HL-60/S4 (cell line): ENCODE measurements around the gene PDE4D.
"Not testable (repeated sequence)": the region's sequence is repeated elsewhere in the genome, so short reads cannot be mapped to it uniquely, and the experiment has no call there.

Experiments
- in situ Hi-C: fragments of 300-500 bp; cut with MboI; formaldehyde crosslinking; loops from 2 replicates; pipeline ENCODE4 v1.14.3; 2022; ENCODE audit warnings: low sequenced_read_pairs

The PDE4D gene

DNA sequence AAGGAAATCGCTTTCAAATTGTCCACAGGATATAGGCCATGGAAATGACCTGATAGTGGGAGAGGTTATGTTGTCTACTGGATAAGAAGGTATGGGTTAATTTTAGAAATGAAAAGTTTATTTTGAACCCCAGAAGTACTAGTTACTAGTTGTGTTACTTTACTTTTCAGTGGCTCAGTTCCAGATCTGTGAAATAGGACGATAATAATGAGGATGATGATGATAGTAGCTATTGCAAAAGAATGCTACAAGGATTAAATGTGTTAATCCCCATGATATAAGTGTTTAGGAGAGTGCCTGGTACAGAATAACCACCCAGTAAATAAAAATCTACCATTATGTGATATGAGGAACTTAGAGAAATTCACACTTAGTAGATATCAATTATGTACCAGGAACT, 120.8 kb downstream of the PDE4D start:
- in situ Hi-C loops, result no loop called here

DNA sequence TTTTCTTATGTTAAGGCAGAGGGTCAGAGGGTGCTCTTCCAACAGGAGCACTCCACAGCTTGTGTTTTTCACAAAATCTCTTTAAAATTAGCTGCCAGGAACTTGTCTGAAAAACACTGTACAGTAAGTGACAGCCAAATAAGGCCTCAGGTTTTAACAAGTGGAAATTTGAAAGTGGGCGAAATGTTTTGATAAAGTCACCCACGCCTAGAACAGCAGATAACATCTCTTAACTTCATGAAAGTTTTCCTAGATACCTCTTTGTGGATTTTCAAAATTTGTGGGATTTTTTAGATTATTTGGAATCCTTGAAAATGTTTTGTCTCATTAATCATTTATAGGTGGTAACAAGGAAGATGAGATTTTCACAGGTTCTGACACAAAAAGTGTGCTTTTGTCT, 121.3 kb downstream of the PDE4D start:
- in situ Hi-C loops, result no loop called here

DNA sequence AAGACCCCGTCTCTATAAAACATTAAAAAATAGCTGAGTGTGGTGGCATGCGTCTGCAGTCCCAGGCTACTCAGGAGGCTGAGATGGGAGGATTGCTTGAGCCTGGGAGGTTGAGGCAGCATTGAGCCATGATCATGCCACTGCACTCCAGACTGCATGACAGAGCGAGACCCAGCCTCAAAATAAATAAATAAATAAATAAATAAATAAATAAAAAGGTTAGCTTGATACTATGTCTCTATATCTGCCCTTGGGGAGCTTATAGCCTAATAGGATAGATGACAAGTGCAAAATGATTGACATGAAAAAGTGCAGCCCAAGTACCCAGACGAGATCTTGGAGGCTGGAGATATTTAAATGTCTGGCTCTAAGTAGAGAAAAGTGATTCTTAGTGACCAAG, 122.6 kb downstream of the PDE4D start:
- in situ Hi-C loops, result no loop called here

DNA sequence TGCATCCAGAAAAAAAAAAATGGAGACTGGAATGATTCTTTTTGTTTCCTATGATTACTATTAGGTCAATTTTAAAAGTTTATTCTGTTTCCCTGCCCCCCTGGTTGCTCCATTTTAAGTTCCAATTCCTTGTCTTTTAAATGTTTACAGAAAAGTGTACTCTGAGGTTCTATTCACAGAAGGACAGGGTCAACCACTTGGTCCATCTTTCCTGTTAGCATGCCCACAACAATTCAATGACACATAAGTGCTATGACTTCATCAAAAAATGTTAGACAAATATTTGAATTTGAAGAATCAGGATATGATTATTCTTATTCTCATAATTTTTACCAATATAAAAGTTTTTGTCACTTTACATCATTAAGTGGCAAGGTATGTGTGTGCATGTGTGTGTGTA, 123.7 kb downstream of the PDE4D start:
- in situ Hi-C loops, result no loop called here

DNA sequence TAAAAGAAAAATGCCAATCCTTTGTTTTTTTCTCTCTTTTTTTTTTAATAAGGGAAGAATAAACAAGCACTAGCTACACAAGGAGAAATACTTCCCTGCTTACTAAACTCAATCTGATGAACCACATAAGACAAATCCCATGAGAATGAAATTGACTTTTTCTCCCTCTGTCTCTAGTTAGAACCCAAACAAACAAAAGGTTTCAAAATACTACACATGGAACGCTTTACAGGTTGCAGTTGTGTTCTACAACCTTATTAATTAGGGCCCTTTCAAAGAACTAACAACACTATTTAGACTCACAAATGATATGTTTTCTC, 124.5 kb downstream of the PDE4D start:
- in situ Hi-C loops, result no loop called here

DNA sequence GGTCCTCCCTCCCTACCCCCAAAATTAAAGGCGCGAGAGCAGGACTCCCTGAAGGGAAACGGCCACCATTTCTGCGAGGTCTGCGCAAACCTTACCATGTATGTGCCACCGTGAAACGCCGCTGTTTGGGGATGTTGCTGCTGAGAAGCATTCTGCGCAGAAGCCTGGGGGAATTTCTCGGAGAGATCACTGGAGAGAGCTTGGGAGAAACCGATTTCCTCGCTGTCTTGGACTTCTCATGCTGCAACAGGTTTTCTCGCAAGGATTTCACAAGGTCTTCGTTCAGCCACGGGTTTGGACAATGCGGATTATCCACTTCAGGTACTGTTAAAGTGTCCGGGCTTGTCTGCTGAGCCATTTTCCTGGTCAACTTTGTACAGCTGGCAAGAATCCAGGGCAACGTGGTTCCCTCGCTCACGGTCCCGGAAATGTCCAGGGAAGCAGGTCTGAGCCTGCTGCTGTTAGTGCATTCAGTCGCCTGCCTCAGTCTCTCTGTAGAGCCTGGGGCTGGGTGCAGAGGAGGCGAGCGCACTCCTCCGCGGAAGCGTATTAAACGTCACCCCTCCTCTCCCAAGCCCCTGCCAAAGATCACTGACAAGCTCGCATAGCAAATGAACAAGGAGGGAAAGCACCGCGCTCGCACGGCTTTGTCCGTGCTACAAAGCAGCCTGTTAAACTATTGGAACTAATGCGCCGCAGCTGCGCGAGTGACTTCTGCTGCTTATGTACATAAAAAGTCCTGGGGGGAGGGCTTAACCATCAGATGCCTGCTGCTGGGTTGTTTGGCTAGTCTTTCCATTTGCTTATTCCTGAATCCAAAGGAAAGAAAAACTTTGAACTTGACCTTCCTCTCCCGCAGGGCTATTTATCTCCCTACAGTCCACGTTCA, 125.1 kb downstream of the PDE4D start:
- in situ Hi-C loops, result no loop called here

DNA sequence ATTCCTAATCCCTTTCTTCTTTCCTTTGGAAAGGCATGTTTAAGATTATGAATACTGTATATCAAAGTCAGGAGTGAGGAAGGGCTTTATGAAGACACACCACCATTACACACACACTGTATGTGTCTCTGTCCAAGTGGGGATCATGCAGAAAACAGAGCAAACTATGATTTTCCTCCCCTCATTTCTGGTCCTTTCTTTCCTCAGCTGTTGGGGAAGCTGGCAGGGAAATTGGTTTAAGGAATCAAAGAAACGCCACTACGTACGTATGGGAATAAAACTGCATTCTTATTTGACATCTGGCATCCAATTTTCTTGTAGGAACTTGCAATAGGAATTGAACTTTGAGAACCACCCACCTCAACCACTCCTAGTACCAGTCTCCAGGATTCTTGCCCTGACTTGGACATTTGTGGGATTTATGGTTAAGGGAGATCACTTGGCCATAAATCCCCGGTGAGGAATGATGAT, 125.8 kb downstream of the PDE4D start:
- in situ Hi-C loops, result no loop called here

DNA sequence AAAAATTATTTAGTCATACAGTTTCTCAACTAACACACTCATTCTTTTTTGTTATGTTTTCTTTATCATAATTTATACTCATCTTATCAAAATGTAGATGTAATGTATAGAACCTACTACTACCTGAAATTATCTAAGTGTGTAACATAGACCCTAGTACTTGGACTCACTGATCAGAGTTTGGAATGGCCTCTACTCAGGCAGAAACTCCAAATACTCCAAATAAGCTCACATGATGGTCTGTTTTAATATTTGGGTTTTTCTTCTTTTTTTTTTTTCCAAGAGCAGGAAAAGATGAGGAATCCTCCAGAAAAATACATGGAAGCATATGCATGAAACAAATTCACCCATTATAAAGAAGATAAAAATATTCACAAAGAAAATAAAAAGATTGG, 126.3 kb downstream of the PDE4D start:
- in situ Hi-C loops, result no loop called here

DNA sequence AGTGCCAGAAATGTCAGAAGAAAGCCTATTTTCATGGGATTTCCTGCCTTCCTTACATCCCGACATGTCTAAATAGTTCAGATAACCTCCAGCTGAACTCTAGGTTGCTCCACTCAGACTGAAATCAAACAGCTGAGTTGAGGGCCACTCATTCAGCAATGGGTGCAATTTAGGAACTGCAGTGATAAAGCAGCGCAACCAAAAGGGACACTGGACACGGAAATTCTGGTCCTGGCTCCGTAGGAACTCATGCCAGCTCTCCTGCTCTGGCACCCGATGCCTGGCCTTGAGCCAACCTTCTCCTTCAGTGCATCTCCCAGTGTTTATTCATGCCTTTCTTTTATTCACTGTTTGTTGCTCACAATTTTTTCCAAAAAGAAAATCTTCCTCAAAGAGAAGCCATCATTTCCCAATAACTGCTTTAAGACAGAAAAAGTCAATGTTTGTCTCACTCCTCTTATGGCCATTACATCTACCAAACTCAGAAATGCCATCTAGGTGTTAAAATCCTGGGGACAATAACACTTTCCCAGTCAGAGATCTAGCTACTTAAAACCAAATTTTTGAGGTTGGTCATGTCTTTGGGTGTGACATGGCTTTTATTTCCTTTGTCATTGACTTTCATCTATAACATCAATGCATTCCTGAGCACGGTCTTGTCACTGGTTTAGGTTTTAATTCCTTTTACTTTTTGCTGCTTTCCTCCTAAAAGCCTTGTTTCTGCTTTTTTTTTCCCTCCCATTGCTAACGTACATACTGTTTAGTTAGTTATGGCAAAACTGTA, 126.9 kb downstream of the PDE4D start:
- in situ Hi-C loops, result no loop called here

DNA sequence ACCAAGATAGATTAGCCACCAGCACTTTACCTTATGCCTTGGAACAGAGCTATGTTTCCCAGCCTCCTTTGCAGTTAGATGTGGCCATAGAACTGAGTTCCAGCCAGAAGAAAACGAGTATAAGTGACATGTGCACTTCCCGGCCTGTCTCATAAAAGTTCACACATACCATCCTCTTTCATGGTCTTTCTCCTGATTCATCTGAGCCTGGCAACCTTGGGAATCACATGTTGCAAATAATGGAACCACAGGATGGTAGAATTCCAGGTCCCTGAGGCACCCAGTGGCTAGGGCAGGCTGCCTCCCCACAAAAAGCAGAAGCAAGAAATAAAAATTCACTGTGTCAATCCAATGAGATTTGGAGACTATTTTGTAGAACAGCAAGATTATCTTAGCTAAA, 128.1 kb downstream of the PDE4D start:
- in situ Hi-C loops, result no loop called here

DNA sequence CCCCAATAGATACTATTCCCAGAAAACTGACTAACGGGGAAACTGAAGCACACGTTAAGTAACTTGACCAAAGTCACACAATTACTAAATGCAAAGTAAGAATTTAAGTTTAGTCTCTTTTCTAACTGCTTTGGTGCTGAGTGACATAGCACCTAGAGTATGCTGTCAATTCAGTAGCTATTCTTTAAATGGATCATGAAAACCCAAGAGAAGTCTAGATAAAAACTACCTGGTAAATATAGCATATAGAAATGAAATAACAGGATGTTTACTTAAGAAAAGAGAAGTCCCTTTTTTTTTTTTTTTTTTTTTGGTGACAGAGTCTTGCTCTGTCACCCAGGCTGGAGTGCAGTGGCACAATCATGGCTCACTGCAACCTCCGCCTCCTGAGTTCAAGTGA, 129.2 kb downstream of the PDE4D start:
- in situ Hi-C loops, result no loop called here

DNA sequence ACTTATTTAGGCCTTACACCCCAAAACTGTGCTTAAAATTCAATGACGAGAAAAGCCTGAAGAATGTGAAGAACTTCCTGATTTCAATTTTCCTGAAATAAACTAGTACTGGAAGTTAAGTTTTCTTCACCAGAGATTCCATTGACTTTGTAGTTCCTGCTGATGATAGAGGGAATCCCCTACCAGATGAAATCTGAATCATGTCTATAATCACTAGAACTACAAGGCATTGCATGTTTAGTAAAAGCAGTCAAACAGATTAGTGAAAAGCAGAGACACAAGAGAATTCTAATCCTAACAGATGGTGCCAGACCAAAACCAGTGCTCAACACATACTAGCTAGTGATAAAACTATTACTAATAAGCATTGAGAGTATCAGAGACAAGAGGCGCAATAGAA, 130.0 kb downstream of the PDE4D start:
- in situ Hi-C loops, result no loop called here

DNA sequence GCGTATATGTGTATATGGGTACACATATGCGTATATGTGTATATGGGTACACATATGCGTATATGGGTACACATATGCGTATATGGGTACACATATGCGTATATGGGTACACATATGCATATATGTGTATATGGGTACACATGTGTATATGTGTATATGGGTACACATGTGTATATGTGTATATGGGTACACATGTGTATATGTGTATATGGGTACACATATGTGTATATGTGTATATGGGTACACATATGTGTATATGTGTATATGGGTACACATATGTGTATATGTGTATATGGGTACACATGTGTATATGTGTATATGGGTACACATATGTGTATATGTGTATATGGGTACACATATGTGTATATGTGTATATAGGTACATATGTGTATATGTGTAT, 131.3 kb downstream of the PDE4D start:
- in situ Hi-C loops, result not testable (repeated sequence)

DNA sequence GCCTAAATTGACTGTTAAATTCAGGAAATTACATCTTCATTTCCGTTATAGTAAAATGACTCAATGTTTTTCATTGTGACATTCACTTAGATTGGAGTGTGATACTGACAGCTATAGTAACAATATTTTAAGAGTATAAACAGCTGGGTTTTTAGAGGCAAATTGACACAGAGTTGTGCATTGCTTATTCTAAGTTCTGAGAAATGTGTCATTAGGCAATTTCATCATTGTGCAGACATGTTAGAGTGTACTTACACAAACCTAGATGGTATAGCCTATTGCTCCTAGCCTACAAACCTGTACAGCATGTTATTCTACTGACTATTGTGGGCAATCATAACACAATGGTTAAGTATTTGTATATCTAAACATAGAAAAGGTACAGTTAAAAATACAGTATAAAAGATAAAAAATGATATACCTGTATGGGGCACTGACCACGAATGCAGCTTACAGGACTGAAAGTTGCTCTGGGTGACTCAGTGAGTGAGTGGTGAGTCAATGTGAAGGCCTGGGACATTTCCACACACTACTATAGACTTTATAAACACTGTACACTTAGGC, 132.7 kb downstream of the PDE4D start:
- in situ Hi-C loops, result no loop called here

DNA sequence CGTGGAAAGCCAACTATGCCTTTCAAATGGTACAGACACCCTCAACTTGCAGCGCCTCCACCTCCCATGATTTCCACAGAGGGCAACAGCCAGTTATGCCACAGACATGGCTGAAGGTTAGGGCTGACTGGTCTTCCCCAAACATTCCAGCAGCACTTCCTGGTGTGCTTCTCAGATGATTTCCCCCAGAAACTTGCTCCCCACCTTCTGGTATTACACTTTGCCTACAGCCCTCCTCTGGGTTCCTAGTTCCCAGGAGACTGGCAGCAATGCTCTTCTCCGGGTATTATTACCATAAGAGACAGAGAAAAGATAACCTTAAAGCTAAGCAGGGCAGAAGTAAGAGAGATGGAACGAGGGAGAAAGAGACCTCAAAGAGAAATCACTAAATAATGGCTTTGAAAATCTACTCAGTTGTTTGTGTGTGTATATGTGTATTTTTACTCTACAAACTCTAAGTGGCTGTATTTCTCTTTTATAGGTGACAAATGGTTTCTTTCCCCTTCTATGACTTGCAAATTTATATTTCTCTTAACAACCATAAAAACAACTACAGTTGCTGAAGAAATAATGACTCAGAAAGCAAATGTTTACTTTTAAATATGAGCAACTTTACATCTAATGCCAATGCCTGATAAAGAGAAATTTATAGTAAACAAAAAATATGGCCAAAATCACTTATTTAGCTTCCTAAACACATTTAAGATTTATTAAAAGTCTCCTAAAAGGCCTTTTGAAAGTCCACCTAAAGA, 133.8 kb downstream of the PDE4D start:
- in situ Hi-C loops, result no loop called here

DNA sequence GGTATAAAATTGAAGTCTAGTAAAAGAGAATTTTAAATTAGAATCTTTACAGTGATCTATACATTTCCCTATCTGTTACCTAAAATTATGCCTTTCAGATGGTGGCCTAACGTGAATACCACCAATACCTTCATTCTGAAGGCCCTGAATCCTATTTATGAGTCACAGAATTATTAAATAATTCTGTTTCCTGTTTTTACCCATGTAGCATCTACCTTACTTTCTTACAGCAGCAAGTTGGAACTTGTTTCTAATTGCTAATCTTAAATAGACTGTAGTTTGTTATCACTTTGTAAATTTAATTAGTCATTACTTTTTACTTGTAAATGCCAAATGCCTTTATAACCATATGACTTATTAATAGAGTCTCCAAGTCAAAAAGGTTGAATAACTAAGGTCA, 135.0 kb downstream of the PDE4D start:
- in situ Hi-C loops, result no loop called here

DNA sequence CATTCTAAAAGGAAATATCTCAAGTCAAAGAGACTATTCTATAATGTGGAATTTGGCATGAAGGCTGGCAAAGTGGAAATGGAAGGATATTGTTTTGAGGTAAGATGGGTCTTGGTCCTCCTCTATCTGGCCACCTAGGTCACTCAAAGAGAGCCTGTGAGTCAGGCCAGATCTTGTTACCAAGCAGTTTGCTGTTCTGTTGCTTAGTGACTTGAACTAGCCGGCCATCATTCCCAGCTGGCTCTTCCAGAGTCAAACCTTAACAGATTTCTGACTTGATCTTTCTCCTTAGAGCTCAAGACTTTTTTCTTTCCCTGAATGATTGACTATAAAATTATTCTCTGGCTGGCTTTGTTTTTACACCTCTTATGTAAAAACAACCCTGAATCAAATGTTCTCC, 136.1 kb downstream of the PDE4D start:
- in situ Hi-C loops, result no loop called here

DNA sequence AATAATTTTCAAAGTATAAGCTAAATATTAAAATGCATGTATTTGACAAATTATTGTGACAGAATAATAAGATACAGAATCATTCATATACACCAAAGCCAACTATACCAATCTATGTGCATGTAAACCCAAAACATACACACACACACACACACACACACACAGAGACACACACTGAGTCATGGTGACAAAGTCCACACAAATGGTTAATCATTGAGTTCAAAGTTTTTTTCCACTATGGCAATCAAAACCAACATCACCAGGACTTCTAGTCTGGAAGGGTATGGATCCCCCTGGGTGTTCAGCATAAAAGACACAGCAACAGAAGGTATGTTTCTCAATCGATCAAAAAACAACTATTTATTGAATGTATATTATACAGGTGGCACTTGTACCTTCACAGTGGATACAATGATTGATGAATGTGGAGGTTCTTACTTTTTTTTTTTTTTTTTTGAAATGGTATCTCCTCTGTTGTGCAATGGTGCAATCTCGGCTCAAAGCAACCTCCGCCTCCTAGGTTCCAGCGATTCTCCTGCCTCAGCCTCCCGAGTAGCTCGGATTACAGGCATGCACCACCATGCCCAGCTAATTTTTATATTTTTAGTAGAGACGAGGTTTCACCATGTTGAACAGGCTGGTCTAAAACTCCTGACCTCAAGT, 137.0 kb downstream of the PDE4D start:
- in situ Hi-C loops, result no loop called here

DNA sequence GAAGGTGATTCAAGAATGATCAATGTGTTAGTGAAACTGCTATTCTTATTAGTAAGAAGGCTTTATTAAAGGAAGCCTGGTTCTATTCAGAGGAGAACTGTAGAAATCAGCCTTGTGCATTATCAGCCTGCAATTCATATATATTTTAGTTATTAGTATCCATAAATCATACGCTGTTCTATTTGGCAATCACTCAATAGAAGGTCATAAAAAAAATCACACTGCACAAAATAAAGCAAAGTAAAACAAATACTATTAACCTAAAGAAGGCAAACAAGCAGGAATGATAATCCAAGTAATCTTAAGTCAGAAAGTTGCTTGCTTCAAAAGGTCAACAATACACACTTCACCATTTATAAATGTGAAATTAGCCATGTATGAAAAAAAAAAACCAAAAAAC, 138.1 kb downstream of the PDE4D start:
- in situ Hi-C loops, result no loop called here

DNA sequence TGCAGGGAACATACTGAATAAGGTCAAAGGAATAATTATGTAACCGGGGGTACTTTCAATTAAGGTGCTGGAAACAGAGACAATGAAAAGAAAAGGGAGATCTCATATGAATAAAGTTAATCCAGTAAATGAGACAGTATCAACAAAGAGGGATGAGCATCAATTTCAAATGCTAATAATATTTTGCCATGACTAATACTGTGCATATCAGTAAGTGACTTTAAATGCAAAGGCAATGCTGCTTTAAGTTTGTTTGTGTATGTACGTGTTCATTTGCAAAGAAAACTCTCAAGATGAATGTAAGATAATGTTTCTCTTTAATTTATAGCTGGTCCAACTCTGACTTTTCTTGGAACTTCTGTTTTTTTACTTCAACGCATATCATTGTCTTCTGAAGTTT, 139.9 kb downstream of the PDE4D start:
- in situ Hi-C loops, result no loop called here
